Measurements from ENCODE around the gene ABHD2.
"Not testable (repeated sequence)": the region's sequence is repeated elsewhere in the genome, so short reads cannot be mapped to it uniquely, and the experiment has no call there.

Gene ABHD2

GRCh38 chr15:89198934-89199333, 110.7 kb downstream of the ABHD2 start:
- DNase-seq, result no peak

- no peak for DNase-seq
Observed at GRCh38 chr15:89199746-89200145, 111.5 kb downstream of the ABHD2 start.

- no peak for DNase-seq
Observed at GRCh38 chr15:89200182-89200581, 111.9 kb downstream of the ABHD2 start.

GRCh38 chr15:89201465-89202005, 113.3 kb downstream of the ABHD2 start:
- DNase-seq, result no peak

GRCh38 chr15:89203705-89204273, 115.5 kb downstream of the ABHD2 start:
- DNase-seq, result peak; percentile 23

GRCh38 chr15:89205991-89206585, 117.8 kb downstream of the ABHD2 start:
- DNase-seq, result no peak

- DNase-seq, result peak; percentile 74
Observed at GRCh38 chr15:89206908-89207331, 118.7 kb downstream of the ABHD2 start.

GRCh38 chr15:89208256-89208655, 120.0 kb downstream of the ABHD2 start:
- DNase-seq, result no peak

GRCh38 chr15:89209057-89209456, 120.8 kb downstream of the ABHD2 start:
- DNase-seq, result no peak

- no peak for DNase-seq
Observed at GRCh38 chr15:89211678-89212170, 123.5 kb downstream of the ABHD2 start.

GRCh38 chr15:89215627-89216026, 127.4 kb downstream of the ABHD2 start:
- no peak for DNase-seq

- DNase-seq, result no peak
Observed at GRCh38 chr15:89217031-89217430, 128.8 kb downstream of the ABHD2 start.

- no peak for DNase-seq
Observed at GRCh38 chr15:89217686-89218376, 129.6 kb downstream of the ABHD2 start.

GRCh38 chr15:89218531-89218930, 130.3 kb downstream of the ABHD2 start:
- DNase-seq, result no peak

GRCh38 chr15:89221543-89221942, 133.3 kb downstream of the ABHD2 start, which contains the start of gene RLBP1:
Gene RLBP1, minus strand, starts transcription at chr15:89221579. Its CDS starts 2,604 bp downstream, at chr15:89218975.
- no peak for DNase-seq

GRCh38 chr15:89225588-89225987, 137.3 kb downstream of the ABHD2 start:
- DNase-seq, result no peak

- DNase-seq, result no peak
Observed at GRCh38 chr15:89226359-89227221, 138.3 kb downstream of the ABHD2 start.

- no peak for DNase-seq
Observed at GRCh38 chr15:89227425-89227824, 139.2 kb downstream of the ABHD2 start.

GRCh38 chr15:89230277-89230676, 142.0 kb downstream of the ABHD2 start:
- DNase-seq, result no peak

- no peak for DNase-seq
Observed at GRCh38 chr15:89231832-89232231, 143.6 kb downstream of the ABHD2 start.

- DNase-seq, result not testable (repeated sequence)
Observed at GRCh38 chr15:89239883-89240810, 151.9 kb downstream of the ABHD2 start.

Data from activated naive CD4-positive, alpha-beta T cell treated with Interleukin-2 at 50 U/mL for 16 hours (primary cell).